ENCODE data around the gene LRRC9.
"Not testable (repeated sequence)": the region's sequence is repeated elsewhere in the genome, so short reads cannot be mapped to it uniquely, and the experiment has no call there.

Gene LRRC9

DNA sequence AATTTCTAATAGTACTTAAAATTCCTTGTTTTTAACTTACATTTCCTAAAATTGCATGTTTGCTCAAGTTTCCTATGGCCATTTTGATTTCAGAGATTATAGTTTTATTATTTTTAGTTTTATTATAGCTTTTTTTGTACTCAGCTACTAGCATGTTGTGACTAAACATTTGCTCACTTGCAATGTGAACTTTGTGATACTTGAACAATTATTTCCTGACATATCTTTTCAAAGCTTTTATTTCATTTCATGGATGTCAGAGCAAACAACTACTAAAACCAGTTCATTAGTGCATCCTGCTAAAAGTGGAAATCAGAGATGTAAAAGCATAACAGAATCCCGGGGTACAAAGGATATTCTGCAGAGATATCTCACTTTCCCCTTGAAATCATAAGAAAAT lies 138.1 kb downstream of the LRRC9 start:
- DNase-seq = no peak

- no peak for DNase-seq
Measured at GRCh38 chr14:60061371-60061770, 141.4 kb downstream of the LRRC9 start.

- no peak for DNase-seq
Measured at GRCh38 chr14:60064491-60065072, 144.6 kb downstream of the LRRC9 start.

DNA sequence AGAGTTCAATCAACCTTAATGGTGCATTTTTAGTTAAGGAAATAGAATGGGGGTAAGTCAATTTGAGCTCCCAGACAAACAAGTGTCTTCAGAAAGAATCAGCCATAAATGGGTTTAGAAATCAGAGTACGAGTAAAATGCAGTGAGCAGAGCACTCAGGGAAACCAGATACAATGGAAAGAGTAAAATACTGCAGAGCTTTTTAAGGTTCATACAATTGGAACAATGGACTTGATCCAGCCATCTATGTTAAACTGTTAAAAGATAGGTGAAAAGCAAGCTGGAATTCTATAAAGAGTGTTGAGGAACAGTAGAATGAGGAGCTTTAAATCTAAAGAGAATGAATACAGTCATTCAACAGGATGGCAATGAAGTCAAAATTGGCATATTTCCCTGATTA lies 147.9 kb downstream of the LRRC9 start:
- DNase-seq = no peak

GRCh38 chr14:60079723-60080122 lies 159.8 kb downstream of the LRRC9 start:
- DNase-seq = no peak

DNA sequence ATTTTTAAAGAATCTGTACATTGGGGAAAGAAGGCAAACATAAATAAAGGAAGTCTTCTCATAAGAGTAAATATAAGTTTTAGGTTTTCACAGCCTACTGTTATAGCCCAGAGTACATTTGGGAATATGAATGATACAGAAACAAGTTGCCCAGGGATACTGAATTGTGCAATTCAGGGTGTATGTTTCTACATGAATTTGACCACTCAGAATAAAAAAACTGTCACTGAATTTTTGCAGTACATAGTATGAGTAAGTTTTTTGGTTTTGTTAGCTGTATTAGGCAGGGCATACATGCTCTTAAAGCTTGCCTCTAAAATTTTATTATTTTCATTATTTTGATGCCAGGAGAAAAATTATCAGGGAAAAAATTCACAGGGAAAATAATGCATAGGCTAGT lies 165.1 kb downstream of the LRRC9 start:
- DNase-seq = no peak

GRCh38 chr14:60085693-60086092 lies 165.7 kb downstream of the LRRC9 start:
- DNase-seq = no peak

DNA sequence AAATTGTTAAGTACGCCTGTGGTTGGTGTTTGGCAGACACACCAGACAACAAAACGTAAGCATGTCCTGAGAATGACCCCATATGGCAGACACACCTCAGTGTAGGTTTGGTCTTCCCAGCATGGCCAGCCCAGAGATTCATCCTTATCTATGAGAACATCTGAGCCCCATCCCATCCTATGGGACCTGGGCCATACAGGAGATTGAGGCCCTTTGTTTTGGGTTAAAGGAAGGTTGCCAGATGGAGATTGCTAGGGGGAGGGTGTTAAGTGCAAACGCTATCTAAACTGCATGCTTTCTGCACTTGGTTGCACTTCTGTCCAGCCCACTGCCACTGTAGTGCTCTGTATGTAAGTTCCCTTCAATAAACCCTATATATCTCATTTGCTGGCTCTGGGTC lies 167.7 kb downstream of the LRRC9 start:
- no peak for DNase-seq

GRCh38 chr14:60089221-60089620 lies 169.3 kb downstream of the LRRC9 start:
- DNase-seq = no peak

- peak in 28 of 51 donors; percentile 5 to 84 (median 24) for DNase-seq
Measured at GRCh38 chr14:60090864-60091519, 171.0 kb downstream of the LRRC9 start.

GRCh38 chr14:60091550-60092525 lies 171.9 kb downstream of the LRRC9 start, which contains the start of gene PCNX4:
TSS of gene PCNX4 (plus strand) at chr14:60091923. CDS start at chr14:60107639, 15,716 bp downstream.
- peak; percentile 76 to 100 (median 95) for DNase-seq

GRCh38 chr14:60092526-60092920 lies 172.6 kb downstream of the LRRC9 start:
- DNase-seq = peak in 4 of 51 donors; percentile 4 to 58 (median 12)

- no peak for DNase-seq
Measured at GRCh38 chr14:60093080-60093479, 173.1 kb downstream of the LRRC9 start.

DNA sequence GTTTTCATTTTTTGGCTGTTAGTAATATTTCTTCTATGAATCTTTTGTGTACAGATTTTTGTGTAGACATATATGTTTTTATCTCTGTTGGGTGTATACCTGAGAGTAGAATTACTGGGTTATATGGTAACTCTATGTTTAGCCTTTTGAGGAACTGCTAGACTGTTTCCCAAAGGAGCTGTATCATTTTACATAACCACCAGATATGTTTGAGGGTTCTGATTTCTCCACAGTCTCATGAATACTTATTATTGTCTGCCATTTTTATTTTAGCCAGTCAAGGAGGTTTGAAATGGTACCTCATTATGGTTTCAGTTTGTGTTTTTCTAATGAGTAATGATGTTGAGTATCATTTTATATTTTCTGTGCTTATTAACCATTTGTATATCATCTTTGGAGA lies 173.7 kb downstream of the LRRC9 start:
- no peak for DNase-seq

DNA sequence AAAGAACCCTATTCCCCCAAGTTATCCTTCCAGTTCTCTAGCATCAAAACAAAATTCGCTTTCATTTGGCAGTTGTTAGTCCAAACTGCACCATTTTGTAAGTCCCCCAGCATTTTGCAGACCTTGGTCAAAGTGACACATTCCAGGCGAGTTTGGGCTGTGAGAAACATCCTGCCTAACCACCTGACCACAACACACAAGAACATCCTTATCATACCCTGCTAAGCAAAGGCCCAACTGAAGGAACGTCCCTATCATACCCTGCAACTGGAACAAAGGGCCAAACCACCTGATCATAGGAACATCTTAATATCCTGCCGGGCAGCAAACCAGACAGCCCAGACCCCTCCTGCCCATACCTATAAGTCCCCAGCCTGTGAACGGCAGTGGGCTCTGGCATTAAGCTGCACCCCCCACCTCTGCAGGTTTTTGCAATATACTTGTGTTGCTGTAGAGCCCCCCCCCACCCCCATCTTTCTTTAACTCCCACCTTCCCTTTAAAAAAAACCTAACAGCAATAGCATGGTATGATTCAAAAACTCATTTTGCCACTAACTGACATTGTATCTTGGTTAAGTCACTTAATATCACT lies 174.5 kb downstream of the LRRC9 start:
- no peak for DNase-seq

GRCh38 chr14:60095231-60095630 lies 175.3 kb downstream of the LRRC9 start:
- DNase-seq = no peak

- no peak for DNase-seq
Measured at GRCh38 chr14:60095781-60096450, 176.0 kb downstream of the LRRC9 start.

DNA sequence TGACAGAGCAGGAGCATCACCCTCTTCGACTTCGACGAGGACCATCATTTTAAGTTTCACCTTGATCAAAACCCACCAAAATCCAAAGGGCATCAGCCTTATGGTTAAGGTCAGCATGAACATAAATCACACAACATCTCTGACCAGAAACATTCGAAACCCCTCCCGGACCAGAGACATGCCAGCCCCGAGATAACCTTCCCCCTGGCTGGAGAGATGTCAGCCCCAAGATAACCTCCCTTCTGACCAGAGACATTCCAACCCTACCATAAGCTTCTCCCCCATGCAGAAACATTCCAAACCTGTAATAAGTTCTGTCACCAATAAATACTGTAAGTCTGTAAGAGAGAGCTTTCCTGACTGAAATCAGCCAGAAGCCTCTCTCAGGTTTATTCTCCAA lies 178.0 kb downstream of the LRRC9 start:
- DNase-seq = no peak

DNA sequence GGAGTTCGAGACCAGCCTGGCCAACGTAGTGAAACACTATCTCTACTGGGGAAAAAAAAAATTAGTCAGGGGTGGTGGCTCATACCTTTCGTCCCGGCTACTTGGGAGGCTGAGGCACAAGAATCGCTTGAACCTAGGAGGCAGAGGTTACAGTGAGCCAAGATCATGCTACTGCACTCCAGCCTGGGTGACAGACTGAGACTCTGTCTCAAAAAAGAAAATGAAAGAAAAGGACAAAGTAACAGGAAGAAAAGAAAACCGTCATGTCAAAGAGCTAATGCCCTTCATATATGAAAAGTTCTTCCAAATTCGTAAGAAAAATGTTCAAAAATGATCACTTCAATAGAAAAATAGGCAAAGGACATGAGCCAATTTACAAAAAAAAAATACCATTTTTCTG lies 179.9 kb downstream of the LRRC9 start:
- DNase-seq = not testable (repeated sequence)

DNA sequence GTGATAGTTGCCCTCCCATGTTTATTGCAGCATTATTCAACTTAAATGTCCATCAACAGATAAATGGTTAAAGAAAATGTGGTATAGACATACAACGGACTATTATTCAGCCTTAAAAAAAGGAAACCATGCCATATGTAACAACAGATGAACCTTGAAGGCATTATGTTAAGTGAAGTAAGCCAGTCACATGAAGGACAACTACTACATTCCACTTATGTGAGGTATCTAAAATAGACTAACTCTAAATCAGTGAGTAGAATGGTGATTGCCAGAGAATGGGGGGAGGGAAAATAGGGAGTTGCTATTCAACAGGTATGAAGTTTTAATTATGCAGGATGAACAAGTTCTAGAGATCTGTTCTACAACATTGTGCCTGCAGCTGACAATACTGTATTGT lies 181.8 kb downstream of the LRRC9 start:
- no peak for DNase-seq

GRCh38 chr14:60102389-60102788 lies 182.4 kb downstream of the LRRC9 start:
- DNase-seq = no peak
